GM23338 (cell line): Measurements from ENCODE around the gene RIOK1. TPM values are rescaled to one million over a fixed set of nuclear protein-coding genes. Genes with fewer than 3 reads are reported as not detected.

Experiments
- ATAC-seq: fragments of 200-7000 bp; cut with Tn5 transposase; 3 replicates; pipeline ENCODE4 v1.9.1; 2020
- DNase-seq: peaks from one replicate; pipeline ENCODE4 v3.0.0-alpha.2; 2015; ENCODE audit warnings: low spot score
- H2AFZ ChIP-seq: fragments of 200-600 bp; sonication (generic); 2 replicates; pipeline ENCODE4 v1.8.0; 2016; ENCODE audit warnings: antibody characterized with exemption, mild to moderate bottlenecking, moderate library complexity
- H3F3A ChIP-seq: fragments of 200-600 bp; sonication (generic); replicated peaks from 2 replicates; pipeline ENCODE4 v1.8.0; 2017; ENCODE audit warnings: antibody characterized with exemption, mixed run types, low read depth
- H3K27ac ChIP-seq: fragments of 200-600 bp; sonication (generic); 2 replicates; pipeline ENCODE4 v1.6.1; 2016; ENCODE audit warnings: low read depth
- H3K27me3 ChIP-seq: fragments of 200-600 bp; sonication (generic); 2 replicates; pipeline ENCODE4 v1.8.0; 2016; ENCODE audit warnings: mild to moderate bottlenecking, mixed run types, moderate library complexity; ENCODE audit not compliant: insufficient read depth
- H3K36me3 ChIP-seq: fragments of 200-600 bp; sonication (generic); 2 replicates; pipeline ENCODE4 v1.8.0; 2016; ENCODE audit warnings: mild to moderate bottlenecking; ENCODE audit not compliant: insufficient read depth
- H3K4me1 ChIP-seq: fragments of 200-600 bp; sonication (generic); 2 replicates; pipeline ENCODE4 v1.8.0; 2016; ENCODE audit warnings: mild to moderate bottlenecking, moderate library complexity; ENCODE audit not compliant: insufficient read depth
- H3K4me2 ChIP-seq: fragments of 200-600 bp; sonication (generic); 2 replicates; pipeline ENCODE4 v1.7.1; 2017; ENCODE audit warnings: mixed run types
- H3K4me3 ChIP-seq: fragments of 200-600 bp; sonication (generic); 2 replicates; pipeline ENCODE4 v1.6.1; 2016; ENCODE audit warnings: mixed run types
- H3K79me2 ChIP-seq: fragments of 200-600 bp; sonication (generic); replicated peaks from 2 replicates; pipeline ENCODE4 v1.8.0; 2017; ENCODE audit warnings: mild to moderate bottlenecking; ENCODE audit not compliant: insufficient read depth
- H3K9me2 ChIP-seq: fragments of 200-600 bp; sonication (generic); 2 replicates; pipeline ENCODE4 v1.8.0; 2017; ENCODE audit not compliant: insufficient read depth
- H4K20me1 ChIP-seq: fragments of 200-600 bp; sonication (generic); replicated peaks from 2 replicates; pipeline ENCODE4 v1.8.0; 2017; ENCODE audit warnings: mild to moderate bottlenecking; ENCODE audit not compliant: insufficient read depth
- H3K27ac Mint-ChIP-seq: 2 replicates; pipeline ENCODE4 v1.8.0; 2020; ENCODE audit warnings: inconsistent platforms, mild to moderate bottlenecking, moderate library complexity, mixed read lengths
- H3K27me3 Mint-ChIP-seq: 3 replicates; pipeline ENCODE4 v1.8.0; 2022; ENCODE audit warnings: low read depth, mild to moderate bottlenecking, moderate library complexity, mixed read lengths, inconsistent platforms; ENCODE audit not compliant: insufficient read depth, poor library complexity
- H3K36me3 Mint-ChIP-seq: 3 replicates; pipeline ENCODE4 v1.8.0; 2021; ENCODE audit warnings: low read depth, mild to moderate bottlenecking, inconsistent platforms, moderate library complexity, mixed read lengths
- H3K4me1 Mint-ChIP-seq: 3 replicates; pipeline ENCODE4 v1.8.0; 2020; ENCODE audit warnings: mild to moderate bottlenecking, inconsistent platforms, mixed read lengths
- H3K4me3 Mint-ChIP-seq: 3 replicates; pipeline ENCODE4 v1.8.0; 2021; ENCODE audit warnings: moderate library complexity, mild to moderate bottlenecking, inconsistent platforms, mixed read lengths
- H3K9me3 Mint-ChIP-seq: 3 replicates; pipeline ENCODE4 v1.8.0; 2020; ENCODE audit warnings: moderate library complexity, mild to moderate bottlenecking, inconsistent platforms, mixed read lengths
- CREB1 ChIP-seq: fragments of 250-450 bp; sonication (Bioruptor Pico); IDR thresholded peaks from 2 replicates; pipeline ENCODE4 v1.5.0; 2020; ENCODE audit warnings: low read depth, mild to moderate bottlenecking, moderate library complexity
- EZH2 ChIP-seq: fragments of 200-600 bp; sonication (generic); IDR thresholded peaks from one replicate; pipeline ENCODE4 v1.8.0; 2017; ENCODE audit warnings: antibody characterized with exemption, mild to moderate bottlenecking, low read depth; ENCODE audit not compliant: unreplicated experiment
- EZH2phosphoT487 ChIP-seq: fragments of 200-600 bp; sonication (generic); IDR thresholded peaks from one replicate; pipeline ENCODE4 v1.8.1; 2018; ENCODE audit warnings: antibody characterized with exemption; ENCODE audit not compliant: unreplicated experiment
- JUNB ChIP-seq: IDR thresholded peaks from one replicate; pipeline ENCODE4 v1.6.1; 2016; ENCODE audit warnings: antibody characterized with exemption; ENCODE audit not compliant: unreplicated experiment
- NANOG ChIP-seq: IDR thresholded peaks from 2 replicates; pipeline ENCODE4 v1.6.1; 2016; ENCODE audit warnings: antibody characterized with exemption, borderline replicate concordance
- POLR2AphosphoS5 ChIP-seq: IDR thresholded peaks from 2 replicates; pipeline ENCODE4 v1.6.1; 2016; ENCODE audit warnings: antibody characterized with exemption, low read depth
- STAT1 ChIP-seq: IDR thresholded peaks from one replicate; pipeline ENCODE4 v1.6.1; 2016; ENCODE audit warnings: antibody characterized with exemption; ENCODE audit not compliant: unreplicated experiment
- ZNF114 ChIP-seq: fragments of 250-450 bp; sonication (Bioruptor Pico); IDR thresholded peaks from 2 replicates; pipeline ENCODE4 v1.5.0; 2020; ENCODE audit warnings: mild to moderate bottlenecking, moderate library complexity
- ZNF331 ChIP-seq: fragments of 250-450 bp; sonication (Bioruptor Pico); IDR thresholded peaks from 2 replicates; pipeline ENCODE4 v1.5.0; 2020; ENCODE audit warnings: low read depth, mild to moderate bottlenecking, moderate library complexity
- polyA plus RNA-seq: library from polyadenylated mRNA; unstranded; fragments of >200 nt; fragmentation: Nextera tagmentation; extraction: Ambion mirVana; gene quantifications from 2 replicates; pipeline ENCODE4 v1.2.1, GENCODE V29; 2016
- total RNA-seq: library from RNA; depleted of rRNA; stranded (reverse); fragments of >200 nt; shearing (Covaris generic); gene quantifications from 2 replicates; pipeline ENCODE4 v1.2.3, GENCODE V29; 2014
- TF ChIP-seq, protein P1 (sequence below): fragments of 250-450 bp; sonication (Bioruptor Pico); IDR thresholded peaks from 2 replicates; pipeline ENCODE4 v1.5.0; 2020; ENCODE audit warnings: mild to moderate bottlenecking, moderate library complexity
- TF ChIP-seq, protein P2 (sequence below): IDR thresholded peaks from 2 replicates; pipeline ENCODE4 v1.6.1; 2016; ENCODE audit warnings: antibody characterized with exemption
- TF ChIP-seq, protein P3 (sequence below), 2 experiments: fragments of 200-600 bp in 1 of 2; sonication (generic) in 1 of 2; conservative IDR thresholded peaks; 2 replicates each; pipeline versions ENCODE4 v1.5.1 to v1.6.1; 2016 to 2017; ENCODE audit warnings: antibody characterized with exemption in 2 of 2, low read depth in 2 of 2, mild to moderate bottlenecking in 2 of 2, moderate library complexity in 1 of 2

Gene RIOK1
- total and polyA plus RNA-seq, 2 experiments from 2014 or later, result 15.5 to 34.3 TPM

DNA sequence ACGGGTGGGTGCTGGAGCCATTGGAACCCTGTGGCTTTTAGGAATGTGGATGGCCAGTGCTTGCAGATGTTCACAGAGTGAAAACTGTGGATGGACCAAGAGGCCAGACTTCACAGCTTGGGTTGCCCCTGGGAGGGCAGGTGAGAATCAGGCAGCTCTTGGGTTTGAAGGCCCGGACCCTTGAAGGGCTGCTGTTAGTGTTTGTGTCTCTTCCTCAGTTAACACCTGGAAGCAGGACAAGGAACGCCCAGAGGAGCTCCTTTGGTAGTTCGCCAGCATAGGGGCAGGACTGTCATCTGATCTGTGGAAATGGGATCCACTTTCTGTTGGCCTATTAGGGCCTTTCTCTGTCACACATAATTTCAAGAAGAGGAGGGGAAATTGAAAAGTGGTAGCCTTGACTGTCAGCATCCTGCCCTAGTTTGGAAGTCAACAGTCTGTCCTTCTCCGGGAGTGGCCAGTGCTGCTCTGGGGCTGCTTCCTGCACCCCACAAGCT, 43.6 kb downstream of the RIOK1 start:
- DNase-seq, result no peak
- no peak for ATAC-seq
- Histone ChIP-seq H3K9me2 (no peaks in the 10 kb centered on the region), H3K4me2 (no peak overlapping the region), H4K20me1 (no peaks in the 10 kb centered on the region), H3K36me3 (no peaks in the 10 kb centered on the region), H2AFZ (peak overlapping the region; percentile 98), H3K27me3 (no peaks in the 10 kb centered on the region), H3K27ac (no peak overlapping the region), H3K4me1 (peaks cover 9% of the 10 kb centered on the region; the same call in 1 of the 2 replicates), H3K79me2 (no peaks in the 10 kb centered on the region), H3F3A (no peaks in the 10 kb centered on the region), H3K4me3 (no peak overlapping the region)
- no peak overlapping the region for H3K27ac Mint-ChIP-seq
- H3K4me3 Mint-ChIP-seq, result no peak overlapping the region
- no peak for TF ChIP-seq CREB1
- no peaks in the 10 kb centered on the region for H3K36me3 Mint-ChIP-seq
- peaks cover 19% of the 10 kb centered on the region for H3K4me1 Mint-ChIP-seq
- H3K27me3 Mint-ChIP-seq, result peaks cover 3% of the 10 kb centered on the region
- H3K9me3 Mint-ChIP-seq, result no peaks in the 10 kb centered on the region

DNA sequence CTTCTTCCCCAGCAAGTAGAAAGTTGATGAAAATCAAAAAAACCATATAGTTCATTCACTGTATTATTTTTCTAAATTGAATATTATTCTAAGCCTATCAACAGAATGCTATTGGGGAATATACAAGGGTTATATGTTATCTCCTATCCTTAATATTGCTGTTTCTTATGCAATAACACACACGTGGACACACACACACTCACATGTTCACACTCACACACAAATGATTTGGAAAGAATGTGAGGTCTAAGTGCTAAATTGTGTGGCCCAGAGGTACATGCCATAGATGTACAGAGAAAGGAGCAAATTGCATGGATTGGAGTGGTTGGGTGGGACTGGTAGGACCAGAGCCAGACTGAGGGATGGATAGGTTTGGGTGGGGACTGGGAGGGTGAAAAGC, 45.1 kb downstream of the RIOK1 start:
- ATAC-seq (no peak), DNase-seq (no peak)
- Histone ChIP-seq H3K36me3 (no peaks in the 10 kb centered on the region), H2AFZ (no peak overlapping the region), H3K27ac (no peak overlapping the region), H3K79me2 (no peaks in the 10 kb centered on the region), H3K9me2 (no peaks in the 10 kb centered on the region), H3F3A (no peaks in the 10 kb centered on the region), H4K20me1 (no peaks in the 10 kb centered on the region), H3K4me1 (peaks cover 9% of the 10 kb centered on the region; the same call in 1 of the 2 replicates), H3K4me2 (no peak overlapping the region), H3K27me3 (no peaks in the 10 kb centered on the region), H3K4me3 (no peak overlapping the region)
- Mint-ChIP-seq H3K27me3 (peaks cover 3% of the 10 kb centered on the region), H3K36me3 (no peaks in the 10 kb centered on the region), H3K9me3 (no peaks in the 10 kb centered on the region), H3K27ac (no peak overlapping the region), H3K4me3 (no peak overlapping the region), H3K4me1 (peaks cover 19% of the 10 kb centered on the region)
- TF ChIP-seq POLR2AphosphoS5, result no peak
- TF ChIP-seq, protein P1, sequence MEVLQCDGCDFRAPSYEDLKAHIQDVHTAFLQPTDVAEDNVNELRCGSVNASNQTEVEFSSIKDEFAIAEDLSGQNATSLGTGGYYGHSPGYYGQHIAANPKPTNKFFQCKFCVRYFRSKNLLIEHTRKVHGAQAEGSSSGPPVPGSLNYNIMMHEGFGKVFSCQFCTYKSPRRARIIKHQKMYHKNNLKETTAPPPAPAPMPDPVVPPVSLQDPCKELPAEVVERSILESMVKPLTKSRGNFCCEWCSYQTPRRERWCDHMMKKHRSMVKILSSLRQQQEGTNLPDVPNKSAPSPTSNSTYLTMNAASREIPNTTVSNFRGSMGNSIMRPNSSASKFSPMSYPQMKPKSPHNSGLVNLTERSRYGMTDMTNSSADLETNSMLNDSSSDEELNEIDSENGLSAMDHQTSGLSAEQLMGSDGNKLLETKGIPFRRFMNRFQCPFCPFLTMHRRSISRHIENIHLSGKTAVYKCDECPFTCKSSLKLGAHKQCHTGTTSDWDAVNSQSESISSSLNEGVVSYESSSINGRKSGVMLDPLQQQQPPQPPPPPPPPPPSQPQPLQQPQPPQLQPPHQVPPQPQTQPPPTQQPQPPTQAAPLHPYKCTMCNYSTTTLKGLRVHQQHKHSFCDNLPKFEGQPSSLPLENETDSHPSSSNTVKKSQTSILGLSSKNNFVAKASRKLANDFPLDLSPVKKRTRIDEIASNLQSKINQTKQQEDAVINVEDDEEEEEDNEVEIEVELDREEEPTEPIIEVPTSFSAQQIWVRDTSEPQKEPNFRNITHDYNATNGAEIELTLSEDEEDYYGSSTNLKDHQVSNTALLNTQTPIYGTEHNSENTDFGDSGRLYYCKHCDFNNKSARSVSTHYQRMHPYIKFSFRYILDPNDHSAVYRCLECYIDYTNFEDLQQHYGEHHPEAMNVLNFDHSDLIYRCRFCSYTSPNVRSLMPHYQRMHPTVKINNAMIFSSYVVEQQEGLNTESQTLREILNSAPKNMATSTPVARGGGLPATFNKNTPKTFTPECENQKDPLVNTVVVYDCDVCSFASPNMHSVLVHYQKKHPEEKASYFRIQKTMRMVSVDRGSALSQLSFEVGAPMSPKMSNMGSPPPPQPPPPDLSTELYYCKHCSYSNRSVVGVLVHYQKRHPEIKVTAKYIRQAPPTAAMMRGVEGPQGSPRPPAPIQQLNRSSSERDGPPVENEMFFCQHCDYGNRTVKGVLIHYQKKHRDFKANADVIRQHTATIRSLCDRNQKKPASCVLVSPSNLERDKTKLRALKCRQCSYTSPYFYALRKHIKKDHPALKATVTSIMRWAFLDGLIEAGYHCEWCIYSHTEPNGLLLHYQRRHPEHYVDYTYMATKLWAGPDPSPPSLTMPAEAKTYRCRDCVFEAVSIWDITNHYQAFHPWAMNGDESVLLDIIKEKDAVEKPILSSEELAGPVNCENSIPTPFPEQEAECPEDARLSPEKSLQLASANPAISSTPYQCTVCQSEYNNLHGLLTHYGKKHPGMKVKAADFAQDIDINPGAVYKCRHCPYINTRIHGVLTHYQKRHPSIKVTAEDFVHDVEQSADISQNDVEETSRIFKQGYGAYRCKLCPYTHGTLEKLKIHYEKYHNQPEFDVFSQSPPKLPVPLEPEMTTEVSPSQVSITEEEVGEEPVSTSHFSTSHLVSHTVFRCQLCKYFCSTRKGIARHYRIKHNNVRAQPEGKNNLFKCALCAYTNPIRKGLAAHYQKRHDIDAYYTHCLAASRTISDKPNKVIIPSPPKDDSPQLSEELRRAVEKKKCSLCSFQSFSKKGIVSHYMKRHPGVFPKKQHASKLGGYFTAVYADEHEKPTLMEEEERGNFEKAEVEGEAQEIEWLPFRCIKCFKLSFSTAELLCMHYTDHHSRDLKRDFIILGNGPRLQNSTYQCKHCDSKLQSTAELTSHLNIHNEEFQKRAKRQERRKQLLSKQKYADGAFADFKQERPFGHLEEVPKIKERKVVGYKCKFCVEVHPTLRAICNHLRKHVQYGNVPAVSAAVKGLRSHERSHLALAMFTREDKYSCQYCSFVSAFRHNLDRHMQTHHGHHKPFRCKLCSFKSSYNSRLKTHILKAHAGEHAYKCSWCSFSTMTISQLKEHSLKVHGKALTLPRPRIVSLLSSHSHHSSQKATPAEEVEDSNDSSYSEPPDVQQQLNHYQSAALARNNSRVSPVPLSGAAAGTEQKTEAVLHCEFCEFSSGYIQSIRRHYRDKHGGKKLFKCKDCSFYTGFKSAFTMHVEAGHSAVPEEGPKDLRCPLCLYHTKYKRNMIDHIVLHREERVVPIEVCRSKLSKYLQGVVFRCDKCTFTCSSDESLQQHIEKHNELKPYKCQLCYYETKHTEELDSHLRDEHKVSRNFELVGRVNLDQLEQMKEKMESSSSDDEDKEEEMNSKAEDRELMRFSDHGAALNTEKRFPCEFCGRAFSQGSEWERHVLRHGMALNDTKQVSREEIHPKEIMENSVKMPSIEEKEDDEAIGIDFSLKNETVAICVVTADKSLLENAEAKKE (CRISPR knock-in tag), result no peak
- TF ChIP-seq CREB1, result no peak
- TF ChIP-seq, protein P2, sequence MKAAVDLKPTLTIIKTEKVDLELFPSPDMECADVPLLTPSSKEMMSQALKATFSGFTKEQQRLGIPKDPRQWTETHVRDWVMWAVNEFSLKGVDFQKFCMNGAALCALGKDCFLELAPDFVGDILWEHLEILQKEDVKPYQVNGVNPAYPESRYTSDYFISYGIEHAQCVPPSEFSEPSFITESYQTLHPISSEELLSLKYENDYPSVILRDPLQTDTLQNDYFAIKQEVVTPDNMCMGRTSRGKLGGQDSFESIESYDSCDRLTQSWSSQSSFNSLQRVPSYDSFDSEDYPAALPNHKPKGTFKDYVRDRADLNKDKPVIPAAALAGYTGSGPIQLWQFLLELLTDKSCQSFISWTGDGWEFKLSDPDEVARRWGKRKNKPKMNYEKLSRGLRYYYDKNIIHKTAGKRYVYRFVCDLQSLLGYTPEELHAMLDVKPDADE, result no peak
- TF ChIP-seq ZNF114 (CRISPR knock-in tag), result no peak
- TF ChIP-seq JUNB, result no peak
- TF ChIP-seq EZH2phosphoT487, result no peak
- no peak for TF ChIP-seq STAT1
- no peak for TF ChIP-seq ZNF331 (CRISPR knock-in tag)
- TF ChIP-seq, protein P3, sequence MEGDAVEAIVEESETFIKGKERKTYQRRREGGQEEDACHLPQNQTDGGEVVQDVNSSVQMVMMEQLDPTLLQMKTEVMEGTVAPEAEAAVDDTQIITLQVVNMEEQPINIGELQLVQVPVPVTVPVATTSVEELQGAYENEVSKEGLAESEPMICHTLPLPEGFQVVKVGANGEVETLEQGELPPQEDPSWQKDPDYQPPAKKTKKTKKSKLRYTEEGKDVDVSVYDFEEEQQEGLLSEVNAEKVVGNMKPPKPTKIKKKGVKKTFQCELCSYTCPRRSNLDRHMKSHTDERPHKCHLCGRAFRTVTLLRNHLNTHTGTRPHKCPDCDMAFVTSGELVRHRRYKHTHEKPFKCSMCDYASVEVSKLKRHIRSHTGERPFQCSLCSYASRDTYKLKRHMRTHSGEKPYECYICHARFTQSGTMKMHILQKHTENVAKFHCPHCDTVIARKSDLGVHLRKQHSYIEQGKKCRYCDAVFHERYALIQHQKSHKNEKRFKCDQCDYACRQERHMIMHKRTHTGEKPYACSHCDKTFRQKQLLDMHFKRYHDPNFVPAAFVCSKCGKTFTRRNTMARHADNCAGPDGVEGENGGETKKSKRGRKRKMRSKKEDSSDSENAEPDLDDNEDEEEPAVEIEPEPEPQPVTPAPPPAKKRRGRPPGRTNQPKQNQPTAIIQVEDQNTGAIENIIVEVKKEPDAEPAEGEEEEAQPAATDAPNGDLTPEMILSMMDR (conservative IDR thresholded peaks at IDR 0.05; ENCODE audit: low read depth in 2 of 2), result no peak
- TF ChIP-seq NANOG, result no peak
- no peak for TF ChIP-seq EZH2
